Fibroblast of villous mesenchyme (primary cell): Measurements from ENCODE around the gene MBLAC2. TPM values are rescaled to one million over a fixed set of nuclear protein-coding genes. Genes with fewer than 3 reads are reported as not detected.

Experiments used
- DNase-seq: peaks from one replicate; pipeline ENCODE4 v3.0.0-alpha.2; 2010; ENCODE audit warnings: low read depth
- H3K4me3 ChIP-seq: 2 replicates; pipeline ENCODE4 v1.5.1; 2011; ENCODE audit warnings: low read depth, mild to moderate bottlenecking, low read length
- total RNA-seq: library from RNA; depleted of rRNA; stranded (reverse); fragments of >200 nt; gene quantifications from 2 replicates; pipeline ENCODE4 v1.2.3, GENCODE V29; 2012
- TF ChIP-seq, protein P1 (sequence below): IDR thresholded peaks from 2 replicates; pipeline ENCODE4 v1.5.1; 2012; ENCODE audit warnings: low read depth, mild to moderate bottlenecking, low read length; ENCODE audit not compliant: insufficient read depth

The MBLAC2 gene
- 5.5 and 6.9 TPM in 2 replicates for total RNA-seq

DNA sequence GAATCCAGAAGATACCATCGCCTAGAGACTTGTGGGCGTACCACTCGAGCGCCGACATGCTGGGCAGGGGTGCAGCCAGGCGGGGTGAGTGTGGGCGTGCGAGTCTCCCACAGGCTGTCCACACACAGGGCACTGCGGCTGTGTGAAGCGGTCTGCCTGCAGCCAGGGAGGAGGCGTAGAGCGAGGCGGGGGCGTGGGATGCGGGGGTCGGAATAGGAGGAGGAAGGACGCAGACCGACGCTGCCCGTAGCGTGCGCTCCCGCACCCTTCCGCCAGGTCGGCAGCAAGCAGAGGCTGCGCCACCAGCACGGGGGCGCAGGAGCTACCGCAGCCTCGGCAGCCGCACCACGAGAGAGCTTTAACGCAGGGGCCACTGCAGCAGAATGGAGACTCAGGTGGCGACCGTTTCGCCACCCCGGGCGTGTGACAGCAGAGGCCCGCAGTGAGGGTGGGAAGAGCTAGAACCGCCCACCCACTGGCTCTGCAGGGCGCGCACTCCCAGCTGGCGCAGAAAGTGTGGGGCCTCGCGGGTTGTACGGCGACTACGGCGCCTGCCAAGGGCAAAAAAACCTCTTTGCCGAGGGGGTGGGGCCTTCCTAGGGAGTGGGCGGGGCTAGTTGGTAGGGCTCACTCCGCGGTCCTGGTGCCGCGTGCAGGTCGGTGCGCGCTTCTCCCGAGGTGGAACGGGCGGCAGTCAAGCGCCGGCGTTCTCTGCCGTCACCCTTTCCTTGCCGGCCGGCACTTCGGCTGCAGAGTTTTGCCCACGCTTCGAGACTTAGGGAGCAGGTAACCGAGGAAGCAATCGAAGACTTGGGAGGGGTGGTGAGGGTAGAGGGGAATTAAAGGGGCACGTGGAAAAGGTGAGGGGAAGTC is at the start of gene MBLAC2, which contains the start of gene POLR3G:
MBLAC2 (minus strand) TSS at position 537 of the 873 bp plus-strand sequence; CDS start at position 58, 479 bp downstream.
POLR3G (plus strand) TSS at position 630 of the 873 bp plus-strand sequence. CDS start 10,704 bp downstream, outside the sequence.
- peak within 1 kb of the TSS; percentile 82 for H3K4me3 ChIP-seq
- peak; percentile 93 for DNase-seq
- TF ChIP-seq, protein P1, sequence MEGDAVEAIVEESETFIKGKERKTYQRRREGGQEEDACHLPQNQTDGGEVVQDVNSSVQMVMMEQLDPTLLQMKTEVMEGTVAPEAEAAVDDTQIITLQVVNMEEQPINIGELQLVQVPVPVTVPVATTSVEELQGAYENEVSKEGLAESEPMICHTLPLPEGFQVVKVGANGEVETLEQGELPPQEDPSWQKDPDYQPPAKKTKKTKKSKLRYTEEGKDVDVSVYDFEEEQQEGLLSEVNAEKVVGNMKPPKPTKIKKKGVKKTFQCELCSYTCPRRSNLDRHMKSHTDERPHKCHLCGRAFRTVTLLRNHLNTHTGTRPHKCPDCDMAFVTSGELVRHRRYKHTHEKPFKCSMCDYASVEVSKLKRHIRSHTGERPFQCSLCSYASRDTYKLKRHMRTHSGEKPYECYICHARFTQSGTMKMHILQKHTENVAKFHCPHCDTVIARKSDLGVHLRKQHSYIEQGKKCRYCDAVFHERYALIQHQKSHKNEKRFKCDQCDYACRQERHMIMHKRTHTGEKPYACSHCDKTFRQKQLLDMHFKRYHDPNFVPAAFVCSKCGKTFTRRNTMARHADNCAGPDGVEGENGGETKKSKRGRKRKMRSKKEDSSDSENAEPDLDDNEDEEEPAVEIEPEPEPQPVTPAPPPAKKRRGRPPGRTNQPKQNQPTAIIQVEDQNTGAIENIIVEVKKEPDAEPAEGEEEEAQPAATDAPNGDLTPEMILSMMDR = peak; percentile 50

DNA sequence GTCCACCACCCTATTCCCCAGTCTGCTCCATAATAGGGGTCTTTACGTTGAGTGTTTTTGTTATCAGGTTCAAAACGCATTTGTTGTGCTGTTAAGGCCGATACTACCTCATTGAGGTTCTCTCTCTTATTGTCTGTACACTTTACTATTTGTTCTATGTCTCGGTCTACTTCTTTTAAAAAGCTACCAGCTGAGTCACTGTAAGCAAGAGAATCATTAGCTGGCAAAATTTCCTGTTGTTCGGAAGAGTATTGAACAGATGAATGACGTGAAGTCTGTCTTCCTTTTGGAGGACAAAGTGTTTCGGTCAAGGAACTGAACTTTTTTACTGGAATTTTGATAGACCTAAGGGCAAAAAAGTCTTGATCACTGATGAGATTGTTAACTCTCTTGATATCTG is 44.5 kb upstream of the MBLAC2 start:
- DNase-seq = no peak
- TF ChIP-seq, protein P1 = no peak
- H3K4me3 ChIP-seq = no peak overlapping the region

DNA sequence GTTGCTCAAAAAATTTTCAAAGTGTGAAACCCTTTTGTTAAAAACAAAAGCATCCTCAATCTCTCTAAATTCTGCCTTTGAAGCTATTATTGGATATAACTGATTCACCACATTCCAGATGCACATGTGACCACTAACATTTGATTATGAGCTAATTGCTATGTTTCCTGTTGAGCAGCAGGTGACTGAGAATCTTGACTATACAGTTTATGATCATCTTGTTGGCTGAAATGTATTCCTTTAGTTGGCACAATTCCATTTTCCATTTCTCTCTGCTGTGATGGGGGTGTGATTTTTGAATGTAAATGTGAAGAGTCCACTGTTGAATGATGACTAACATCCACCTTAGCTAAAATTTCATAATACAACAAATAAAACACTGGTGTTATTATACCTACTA is 44.1 kb upstream of the MBLAC2 start:
- H3K4me3 ChIP-seq = no peak overlapping the region
- TF ChIP-seq, protein P1 = no peak
- DNase-seq = no peak

DNA sequence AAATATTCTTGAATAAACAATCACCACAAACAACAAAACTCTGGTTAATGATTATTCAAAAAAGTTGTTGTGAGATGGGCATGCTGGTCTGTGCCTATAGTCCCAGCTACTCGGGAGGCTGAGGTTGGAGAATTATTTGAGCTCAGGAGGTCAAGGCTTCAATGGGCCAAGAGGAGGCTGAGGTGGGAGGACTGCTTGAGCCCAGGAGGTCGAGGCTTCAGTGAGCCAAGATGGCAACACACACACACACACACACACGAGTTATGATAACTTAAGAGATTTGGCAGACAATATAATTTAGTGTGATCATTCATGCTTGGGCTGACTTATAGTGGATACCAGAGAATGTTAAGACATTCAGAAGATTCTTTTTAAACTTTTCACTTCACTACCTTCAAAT is 39.9 kb upstream of the MBLAC2 start:
- no peak for DNase-seq
- TF ChIP-seq, protein P1 = no peak
- H3K4me3 ChIP-seq = no peak overlapping the region

DNA sequence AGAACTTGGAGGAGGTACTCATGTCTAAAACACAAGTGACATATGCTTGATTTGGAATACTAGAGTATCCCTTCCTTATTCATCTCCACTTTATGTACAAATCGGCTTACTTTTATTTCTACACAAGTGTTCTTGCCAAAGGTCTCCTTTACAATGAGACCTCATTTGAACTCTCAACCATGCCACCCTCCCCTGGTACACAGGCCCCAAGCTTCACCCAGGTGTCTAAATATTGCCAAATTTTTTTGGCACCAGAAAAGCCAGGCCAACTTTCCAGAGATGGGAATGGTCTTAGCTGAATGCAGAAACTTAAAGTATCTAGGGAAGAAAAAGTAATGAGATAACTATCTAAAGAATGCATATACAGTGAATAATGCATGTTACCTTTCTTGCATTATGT is 35.9 kb upstream of the MBLAC2 start:
- TF ChIP-seq, protein P1 = no peak
- no peak for DNase-seq
- no peak overlapping the region for H3K4me3 ChIP-seq

DNA sequence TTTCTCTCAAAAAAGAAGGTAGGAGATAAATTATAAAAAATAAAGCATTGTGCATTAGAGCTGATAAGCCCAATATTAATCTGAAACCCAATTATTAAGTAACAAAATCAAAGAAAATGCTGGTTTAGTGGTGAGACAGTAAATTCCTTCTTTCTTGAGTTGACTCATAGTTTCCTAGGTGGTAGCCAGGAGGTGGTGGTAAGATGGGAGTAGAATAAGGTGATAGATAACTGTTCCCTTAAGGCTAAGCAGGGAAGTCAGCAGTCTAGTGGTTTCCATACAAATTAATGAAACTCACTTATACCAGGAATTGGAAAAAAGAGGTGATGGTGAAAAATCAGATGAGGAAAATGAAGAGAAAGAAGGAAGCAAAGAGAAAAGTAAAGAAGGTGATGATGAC is 31.6 kb upstream of the MBLAC2 start:
- H3K4me3 ChIP-seq = no peak overlapping the region
- DNase-seq = no peak
- TF ChIP-seq, protein P1 = no peak
